WTC11 (cell line): Measurements from ENCODE around the gene PHOSPHO1. TPM values are rescaled to one million over a fixed set of nuclear protein-coding genes. Genes with fewer than 3 reads are reported as not detected.
A peak's percentile ranks its signal among the peaks of the same experiment; 100 is the strongest.

Source experiments
- AFF4 ChIP-seq: sonication (generic); formaldehyde crosslinking; IDR thresholded peaks from 2 replicates; pipeline ENCODE4 v1.8.1; 2023; ENCODE audit warnings: mild to moderate bottlenecking, missing genetic modification reagents, borderline replicate concordance
- CREB1 ChIP-seq: sonication (generic); formaldehyde crosslinking; IDR thresholded peaks from 2 replicates; pipeline ENCODE4 v1.8.0; 2023; ENCODE audit warnings: mild to moderate bottlenecking, missing genetic modification reagents
- E2F4 ChIP-seq: sonication (generic); formaldehyde crosslinking; IDR thresholded peaks from 2 replicates; pipeline ENCODE4 v1.8.1; 2022; ENCODE audit warnings: low read depth, mild to moderate bottlenecking, moderate library complexity, missing genetic modification reagents, borderline replicate concordance
- EMX1 ChIP-seq: fragments of 250-450 bp; sonication (Bioruptor Pico); IDR thresholded peaks from 2 replicates; pipeline ENCODE4 v1.8.0; 2021; ENCODE audit warnings: mild to moderate bottlenecking
- FOXK1 ChIP-seq: sonication (generic); formaldehyde crosslinking; IDR thresholded peaks from 2 replicates; pipeline ENCODE4 v1.8.0; 2022; ENCODE audit warnings: mild to moderate bottlenecking, moderate library complexity, missing genetic modification reagents
- HMGXB4 ChIP-seq: sonication (generic); formaldehyde crosslinking; IDR thresholded peaks from 2 replicates; pipeline ENCODE4 v1.8.1; 2023; ENCODE audit warnings: mild to moderate bottlenecking, moderate library complexity, missing genetic modification reagents
- KAT7 ChIP-seq: sonication (generic); formaldehyde crosslinking; IDR thresholded peaks from 2 replicates; pipeline ENCODE4 v1.8.1; 2023; ENCODE audit warnings: missing genetic modification reagents, mild to moderate bottlenecking, borderline replicate concordance
- NR1H2 ChIP-seq: sonication (generic); formaldehyde crosslinking; IDR thresholded peaks from 2 replicates; pipeline ENCODE4 v1.9.0; 2021; ENCODE audit warnings: mild to moderate bottlenecking, moderate library complexity, missing genetic modification reagents
- PRDM15 ChIP-seq: sonication (generic); formaldehyde crosslinking; IDR thresholded peaks from 2 replicates; pipeline ENCODE4 v1.8.0; 2022; ENCODE audit warnings: missing genetic modification reagents
- TEAD1 ChIP-seq: sonication (generic); formaldehyde crosslinking; IDR thresholded peaks from 2 replicates; pipeline ENCODE4 v1.8.0; 2022; ENCODE audit warnings: mild to moderate bottlenecking, missing genetic modification reagents
- TP53 ChIP-seq: sonication (generic); formaldehyde crosslinking; IDR thresholded peaks from 2 replicates; pipeline ENCODE4 v1.8.1; 2023; ENCODE audit warnings: mild to moderate bottlenecking, missing genetic modification reagents
- ZNF317 ChIP-seq: sonication (generic); formaldehyde crosslinking; IDR thresholded peaks from 2 replicates; pipeline ENCODE4 v1.8.1; 2023; ENCODE audit warnings: low read depth, mild to moderate bottlenecking, moderate library complexity, missing genetic modification reagents, borderline replicate concordance
- ZNF671 ChIP-seq: fragments of 250-450 bp; sonication (Bioruptor Pico); IDR thresholded peaks from 2 replicates; pipeline ENCODE4 v1.8.0; 2021; ENCODE audit warnings: mild to moderate bottlenecking
- total RNA-seq: library from RNA; stranded (reverse); gene quantifications from 3 replicates; pipeline ENCODE4 v1.2.3, GENCODE V29; 2021
- TF ChIP-seq, protein P1 (sequence below): sonication (generic); formaldehyde crosslinking; IDR thresholded peaks from 2 replicates; pipeline ENCODE4 v1.8.0; 2023; ENCODE audit warnings: mild to moderate bottlenecking, missing genetic modification reagents
- TF ChIP-seq, protein P2 (sequence below): fragments of 200-600 bp; IDR thresholded peaks from 2 replicates; pipeline ENCODE4 v1.8.0; 2022; ENCODE audit warnings: antibody characterized with exemption
- TF ChIP-seq, protein P3 (sequence below): fragments of 250-450 bp; sonication (Bioruptor Pico); IDR thresholded peaks from 2 replicates; pipeline ENCODE4 v1.9.0; 2021; ENCODE audit warnings: mild to moderate bottlenecking

The PHOSPHO1 gene
- total RNA-seq, 1 experiment from 2014 or later: 0.81 TPM

- TF ChIP-seq, protein P1, sequence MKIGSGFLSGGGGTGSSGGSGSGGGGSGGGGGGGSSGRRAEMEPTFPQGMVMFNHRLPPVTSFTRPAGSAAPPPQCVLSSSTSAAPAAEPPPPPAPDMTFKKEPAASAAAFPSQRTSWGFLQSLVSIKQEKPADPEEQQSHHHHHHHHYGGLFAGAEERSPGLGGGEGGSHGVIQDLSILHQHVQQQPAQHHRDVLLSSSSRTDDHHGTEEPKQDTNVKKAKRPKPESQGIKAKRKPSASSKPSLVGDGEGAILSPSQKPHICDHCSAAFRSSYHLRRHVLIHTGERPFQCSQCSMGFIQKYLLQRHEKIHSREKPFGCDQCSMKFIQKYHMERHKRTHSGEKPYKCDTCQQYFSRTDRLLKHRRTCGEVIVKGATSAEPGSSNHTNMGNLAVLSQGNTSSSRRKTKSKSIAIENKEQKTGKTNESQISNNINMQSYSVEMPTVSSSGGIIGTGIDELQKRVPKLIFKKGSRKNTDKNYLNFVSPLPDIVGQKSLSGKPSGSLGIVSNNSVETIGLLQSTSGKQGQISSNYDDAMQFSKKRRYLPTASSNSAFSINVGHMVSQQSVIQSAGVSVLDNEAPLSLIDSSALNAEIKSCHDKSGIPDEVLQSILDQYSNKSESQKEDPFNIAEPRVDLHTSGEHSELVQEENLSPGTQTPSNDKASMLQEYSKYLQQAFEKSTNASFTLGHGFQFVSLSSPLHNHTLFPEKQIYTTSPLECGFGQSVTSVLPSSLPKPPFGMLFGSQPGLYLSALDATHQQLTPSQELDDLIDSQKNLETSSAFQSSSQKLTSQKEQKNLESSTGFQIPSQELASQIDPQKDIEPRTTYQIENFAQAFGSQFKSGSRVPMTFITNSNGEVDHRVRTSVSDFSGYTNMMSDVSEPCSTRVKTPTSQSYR: no peak
- no peak for TF ChIP-seq NR1H2 (CRISPR knock-in tag)
- no peak for TF ChIP-seq AFF4
- TF ChIP-seq KAT7: no peak
- TF ChIP-seq EMX1 (CRISPR knock-in tag): peak; percentile 69; the same call in 1 of the 2 replicates
- no peak for TF ChIP-seq CREB1 (CRISPR knock-in tag)
- TF ChIP-seq, protein P2, sequence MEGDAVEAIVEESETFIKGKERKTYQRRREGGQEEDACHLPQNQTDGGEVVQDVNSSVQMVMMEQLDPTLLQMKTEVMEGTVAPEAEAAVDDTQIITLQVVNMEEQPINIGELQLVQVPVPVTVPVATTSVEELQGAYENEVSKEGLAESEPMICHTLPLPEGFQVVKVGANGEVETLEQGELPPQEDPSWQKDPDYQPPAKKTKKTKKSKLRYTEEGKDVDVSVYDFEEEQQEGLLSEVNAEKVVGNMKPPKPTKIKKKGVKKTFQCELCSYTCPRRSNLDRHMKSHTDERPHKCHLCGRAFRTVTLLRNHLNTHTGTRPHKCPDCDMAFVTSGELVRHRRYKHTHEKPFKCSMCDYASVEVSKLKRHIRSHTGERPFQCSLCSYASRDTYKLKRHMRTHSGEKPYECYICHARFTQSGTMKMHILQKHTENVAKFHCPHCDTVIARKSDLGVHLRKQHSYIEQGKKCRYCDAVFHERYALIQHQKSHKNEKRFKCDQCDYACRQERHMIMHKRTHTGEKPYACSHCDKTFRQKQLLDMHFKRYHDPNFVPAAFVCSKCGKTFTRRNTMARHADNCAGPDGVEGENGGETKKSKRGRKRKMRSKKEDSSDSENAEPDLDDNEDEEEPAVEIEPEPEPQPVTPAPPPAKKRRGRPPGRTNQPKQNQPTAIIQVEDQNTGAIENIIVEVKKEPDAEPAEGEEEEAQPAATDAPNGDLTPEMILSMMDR: no peak
- no peak for TF ChIP-seq ZNF671 (CRISPR knock-in tag)
- TF ChIP-seq PRDM15: peak; percentile 32; the same call in 1 of the 2 replicates
- 0 out of 2 replicates have a peak, but pooled peaks have one; percentile 26 for TF ChIP-seq TEAD1
- no peak for TF ChIP-seq FOXK1 (CRISPR knock-in tag)
- TF ChIP-seq E2F4 (CRISPR knock-in tag): no peak
- TF ChIP-seq ZNF317 (CRISPR knock-in tag): no peak
- TF ChIP-seq HMGXB4 (CRISPR knock-in tag): peak; percentile 98
- TF ChIP-seq, protein P3, sequence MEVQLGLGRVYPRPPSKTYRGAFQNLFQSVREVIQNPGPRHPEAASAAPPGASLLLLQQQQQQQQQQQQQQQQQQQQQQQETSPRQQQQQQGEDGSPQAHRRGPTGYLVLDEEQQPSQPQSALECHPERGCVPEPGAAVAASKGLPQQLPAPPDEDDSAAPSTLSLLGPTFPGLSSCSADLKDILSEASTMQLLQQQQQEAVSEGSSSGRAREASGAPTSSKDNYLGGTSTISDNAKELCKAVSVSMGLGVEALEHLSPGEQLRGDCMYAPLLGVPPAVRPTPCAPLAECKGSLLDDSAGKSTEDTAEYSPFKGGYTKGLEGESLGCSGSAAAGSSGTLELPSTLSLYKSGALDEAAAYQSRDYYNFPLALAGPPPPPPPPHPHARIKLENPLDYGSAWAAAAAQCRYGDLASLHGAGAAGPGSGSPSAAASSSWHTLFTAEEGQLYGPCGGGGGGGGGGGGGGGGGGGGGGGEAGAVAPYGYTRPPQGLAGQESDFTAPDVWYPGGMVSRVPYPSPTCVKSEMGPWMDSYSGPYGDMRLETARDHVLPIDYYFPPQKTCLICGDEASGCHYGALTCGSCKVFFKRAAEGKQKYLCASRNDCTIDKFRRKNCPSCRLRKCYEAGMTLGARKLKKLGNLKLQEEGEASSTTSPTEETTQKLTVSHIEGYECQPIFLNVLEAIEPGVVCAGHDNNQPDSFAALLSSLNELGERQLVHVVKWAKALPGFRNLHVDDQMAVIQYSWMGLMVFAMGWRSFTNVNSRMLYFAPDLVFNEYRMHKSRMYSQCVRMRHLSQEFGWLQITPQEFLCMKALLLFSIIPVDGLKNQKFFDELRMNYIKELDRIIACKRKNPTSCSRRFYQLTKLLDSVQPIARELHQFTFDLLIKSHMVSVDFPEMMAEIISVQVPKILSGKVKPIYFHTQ (CRISPR knock-in tag): no peak
- 0 out of 2 replicates have a peak, but pooled peaks have one; percentile 65 for TF ChIP-seq TP53 (CRISPR knock-in tag)
These were observed 38.5 kb downstream of the PHOSPHO1 start (continued) for GRCh38 chr17:49191917-49192741.
